ENCODE results near the gene DHDH.
"Not testable (repeated sequence)": the region's sequence is repeated elsewhere in the genome, so short reads cannot be mapped to it uniquely, and the experiment has no call there.

Gene DHDH

DNA sequence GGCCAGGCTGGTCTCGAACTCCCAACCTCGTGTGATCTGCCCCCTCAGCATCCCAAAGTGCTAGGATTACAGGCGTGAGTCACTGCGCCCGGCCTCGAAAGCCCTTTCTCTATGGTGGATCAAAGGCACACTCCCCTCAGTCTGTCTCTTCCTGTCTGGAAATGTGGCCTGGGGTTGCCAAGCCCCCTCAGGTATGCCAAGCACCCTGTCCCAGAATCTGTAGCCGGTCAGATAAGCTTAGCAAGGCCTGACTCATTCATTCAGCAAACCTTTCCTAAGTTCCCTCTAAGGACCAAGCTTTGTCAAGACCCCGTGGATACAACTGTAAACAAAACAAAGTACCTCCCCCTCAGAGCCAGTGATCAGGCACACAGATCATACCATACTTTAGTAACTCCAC lies 19.3 kb upstream of the DHDH start:
- DNase-seq = no peak

DNA sequence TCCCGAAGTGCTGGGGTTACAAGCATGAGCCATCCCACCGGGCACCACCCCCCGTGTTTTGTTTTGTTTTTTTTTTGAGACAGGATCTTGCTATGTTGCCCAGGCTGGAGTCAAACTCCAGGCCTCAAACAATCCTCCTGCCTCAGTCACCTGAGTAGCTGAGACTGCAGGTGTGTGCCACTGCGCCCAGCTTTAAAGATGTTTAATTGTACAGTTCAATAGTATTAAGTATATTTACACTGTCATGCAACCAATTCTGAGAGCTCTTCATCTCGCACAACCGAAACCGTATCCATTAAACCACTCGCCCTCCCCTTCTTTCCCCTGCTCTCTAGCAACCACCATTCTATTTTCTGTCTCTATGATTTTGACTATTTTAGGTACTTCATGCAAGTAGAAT lies 17.7 kb upstream of the DHDH start:
- no peak for DNase-seq

DNA sequence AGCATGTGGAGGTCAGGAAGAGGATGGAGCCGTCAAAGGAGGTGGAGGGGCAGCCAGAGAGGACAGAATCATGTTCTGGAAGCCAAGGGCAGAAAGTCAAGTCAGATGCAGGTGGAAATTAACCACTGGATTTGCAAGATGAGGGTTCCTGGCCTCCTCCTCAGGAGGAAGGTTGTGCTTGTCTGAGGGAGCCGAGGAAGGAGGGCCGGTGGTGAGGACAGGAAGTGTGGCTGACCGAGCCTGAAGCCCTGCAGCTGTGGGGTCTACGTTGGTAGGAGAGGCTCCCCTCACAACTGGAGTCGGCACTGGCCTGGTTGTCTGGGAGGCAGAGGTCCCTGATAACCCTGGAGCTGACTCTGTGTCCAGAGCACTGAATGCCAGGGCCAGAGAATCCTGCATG lies 15.4 kb upstream of the DHDH start:
- no peak for DNase-seq

DNA sequence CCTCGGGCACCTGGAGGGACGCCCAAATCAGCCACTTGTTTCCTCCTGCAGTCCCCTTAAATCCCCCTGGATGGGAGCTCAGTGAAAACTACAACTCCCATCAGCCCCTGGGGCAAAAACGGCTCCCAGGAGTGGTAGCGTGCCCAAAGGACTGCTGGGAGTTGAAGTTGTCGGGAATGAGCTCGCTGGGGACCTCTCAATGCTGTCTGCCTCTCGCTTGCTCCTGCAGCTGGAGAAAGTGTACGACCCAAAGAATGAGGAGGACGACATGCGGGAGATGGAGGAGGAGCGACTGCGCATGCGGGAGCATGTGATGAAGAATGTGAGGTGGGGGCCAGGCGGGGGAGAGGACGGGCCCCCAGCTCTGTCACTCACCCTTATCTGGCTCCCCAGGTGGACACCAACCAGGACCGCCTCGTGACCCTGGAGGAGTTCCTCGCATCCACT lies 14.7 kb upstream of the DHDH start:
- no peak for DNase-seq

DNA sequence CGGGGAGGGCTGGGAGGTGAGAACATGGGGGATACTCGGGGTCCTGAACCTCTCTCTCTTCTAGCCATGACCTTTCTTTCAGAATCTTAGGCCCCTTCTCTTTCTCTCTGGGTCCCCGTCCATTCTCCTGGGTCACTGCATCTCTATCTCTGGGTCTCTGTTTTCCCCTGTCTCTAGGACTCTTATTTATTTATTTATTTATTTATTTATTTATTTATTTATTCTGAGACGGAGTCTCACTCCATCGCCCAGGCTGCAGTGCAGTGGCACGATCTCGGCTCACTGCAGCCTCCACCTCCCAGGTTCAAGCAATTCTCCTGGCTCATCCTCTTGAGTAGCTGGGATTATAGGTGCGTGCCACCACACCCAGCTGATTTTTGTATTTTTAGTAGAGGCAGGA lies 14.2 kb upstream of the DHDH start:
- not testable (repeated sequence) for DNase-seq

DNA sequence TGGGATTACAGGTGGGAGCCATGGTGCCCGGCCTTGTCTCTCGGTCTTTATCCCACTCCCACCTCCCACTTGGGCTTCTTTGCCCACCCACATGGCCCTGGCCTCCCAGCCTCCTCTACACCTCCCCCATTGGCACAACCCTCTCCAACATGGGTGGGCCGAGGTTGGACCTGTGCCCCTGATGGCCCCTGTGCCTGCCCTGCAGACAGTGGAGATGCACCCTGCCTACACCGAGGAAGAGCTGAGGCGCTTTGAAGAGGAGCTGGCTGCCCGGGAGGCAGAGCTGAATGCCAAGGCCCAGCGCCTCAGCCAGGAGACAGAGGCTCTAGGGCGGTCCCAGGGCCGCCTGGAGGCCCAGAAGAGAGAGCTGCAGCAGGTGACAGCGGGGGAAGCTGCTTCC lies 12.6 kb upstream of the DHDH start:
- no peak for DNase-seq

DNA sequence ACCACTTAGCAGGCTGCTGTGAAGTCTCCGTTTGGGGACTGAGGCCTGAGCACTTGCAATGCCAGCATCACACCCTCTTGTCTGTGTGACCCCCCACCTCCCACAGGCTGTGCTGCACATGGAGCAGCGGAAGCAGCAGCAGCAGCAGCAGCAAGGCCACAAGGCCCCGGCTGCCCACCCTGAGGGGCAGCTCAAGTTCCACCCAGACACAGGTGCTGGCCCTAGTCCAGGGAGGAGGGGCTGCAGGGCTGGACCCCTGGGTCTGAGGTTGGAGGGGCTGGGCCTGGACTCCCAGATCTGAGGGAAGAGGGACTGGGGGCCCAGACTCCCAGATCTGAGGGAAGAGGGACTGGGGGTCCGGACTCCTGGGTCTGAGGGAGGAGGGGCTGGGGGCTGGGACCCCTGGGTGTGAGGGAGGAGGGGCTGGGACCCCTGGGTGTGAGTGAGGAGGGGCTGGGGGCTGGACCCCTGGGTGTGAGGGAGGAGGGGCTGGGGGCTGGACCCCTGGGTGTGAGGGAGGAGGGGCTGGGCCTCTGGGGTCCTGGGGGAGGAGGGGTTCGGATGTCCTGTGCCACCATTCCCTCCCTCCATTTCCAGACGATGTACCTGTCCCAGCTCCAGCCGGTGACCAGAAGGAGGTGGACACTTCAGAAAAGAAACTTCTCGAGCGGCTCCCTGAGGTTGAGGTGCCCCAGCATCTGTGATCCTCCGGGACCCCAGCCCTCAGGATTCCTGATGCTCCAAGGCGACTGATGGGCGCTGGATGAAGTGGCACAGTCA lies 11.6 kb upstream of the DHDH start:
- DNase-seq = no peak

DNA sequence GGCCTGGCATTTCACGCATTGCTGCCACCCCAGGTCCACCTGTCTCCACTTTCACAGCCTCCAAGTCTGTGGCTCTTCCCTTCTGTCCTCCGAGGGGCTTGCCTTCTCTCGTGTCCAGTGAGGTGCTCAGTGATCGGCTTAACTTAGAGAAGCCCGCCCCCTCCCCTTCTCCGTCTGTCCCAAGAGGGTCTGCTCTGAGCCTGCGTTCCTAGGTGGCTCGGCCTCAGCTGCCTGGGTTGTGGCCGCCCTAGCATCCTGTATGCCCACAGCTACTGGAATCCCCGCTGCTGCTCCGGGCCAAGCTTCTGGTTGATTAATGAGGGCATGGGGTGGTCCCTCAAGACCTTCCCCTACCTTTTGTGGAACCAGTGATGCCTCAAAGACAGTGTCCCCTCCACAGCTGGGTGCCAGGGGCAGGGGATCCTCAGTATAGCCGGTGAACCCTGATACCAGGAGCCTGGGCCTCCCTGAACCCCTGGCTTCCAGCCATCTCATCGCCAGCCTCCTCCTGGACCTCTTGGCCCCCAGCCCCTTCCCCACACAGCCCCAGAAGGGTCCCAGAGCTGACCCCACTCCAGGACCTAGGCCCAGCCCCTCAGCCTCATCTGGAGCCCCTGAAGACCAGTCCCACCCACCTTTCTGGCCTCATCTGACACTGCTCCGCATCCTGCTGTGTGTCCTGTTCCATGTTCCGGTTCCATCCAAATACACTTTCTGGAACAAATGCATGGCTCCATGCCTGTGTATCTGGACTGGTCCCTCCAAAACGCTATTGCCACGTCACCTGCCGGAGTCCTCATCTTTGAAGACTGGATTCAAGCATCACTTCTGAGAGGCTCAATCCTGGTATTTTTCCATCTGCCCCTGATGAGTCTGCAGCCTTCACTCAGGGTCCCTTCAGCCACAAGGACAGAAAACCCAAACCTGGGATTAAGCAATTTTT lies 10.7 kb upstream of the DHDH start:
- no peak for DNase-seq

DNA sequence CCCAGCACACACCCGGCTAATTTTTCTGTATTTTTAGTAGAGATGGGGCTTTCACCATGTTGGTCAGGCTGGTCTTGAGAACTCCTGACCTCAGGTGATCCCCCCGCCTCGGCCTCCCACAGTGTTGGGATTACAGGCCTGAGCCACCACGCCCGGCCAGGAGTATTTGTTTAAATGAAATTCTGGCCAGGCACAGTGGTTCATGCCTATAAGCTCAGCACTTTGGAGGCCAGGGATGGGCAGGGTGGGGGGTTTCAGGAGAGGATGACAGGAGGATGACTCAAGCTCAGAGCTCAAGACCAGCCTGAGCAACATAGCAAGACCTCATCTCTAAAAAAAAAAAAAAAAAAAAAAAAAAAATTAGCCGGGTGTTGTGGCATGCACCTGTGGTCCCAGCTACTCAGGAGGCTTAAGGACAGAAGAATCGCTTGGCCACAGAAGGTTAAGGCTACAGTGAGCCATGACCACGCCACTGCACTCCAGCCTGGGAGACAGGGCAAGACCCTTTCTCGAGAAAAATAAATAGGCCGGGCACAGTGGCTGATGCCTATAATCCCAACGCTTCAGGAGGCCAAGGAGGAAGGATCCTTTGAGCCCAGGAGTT lies 8.2 kb upstream of the DHDH start:
- no peak for DNase-seq

DNA sequence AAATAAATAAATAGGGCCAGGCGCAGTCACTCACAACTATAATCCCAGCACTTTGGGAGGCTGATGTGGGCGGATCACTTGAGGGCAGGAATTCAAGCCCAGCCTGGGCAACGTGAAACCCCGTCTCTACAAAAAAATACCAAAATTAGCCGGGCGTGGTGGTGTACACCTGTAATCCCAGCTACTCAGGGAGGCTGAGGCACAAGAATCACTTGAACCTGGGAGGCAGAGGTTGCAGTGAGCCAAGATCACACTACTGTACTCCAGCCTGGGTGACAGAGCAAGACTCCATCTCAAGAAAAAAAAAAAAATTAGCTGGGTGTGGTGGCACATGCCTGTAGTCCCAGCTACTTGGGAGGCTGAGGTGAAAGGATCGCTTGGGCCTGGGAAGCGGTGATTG lies 7.6 kb upstream of the DHDH start:
- not testable (repeated sequence) for DNase-seq

DNA sequence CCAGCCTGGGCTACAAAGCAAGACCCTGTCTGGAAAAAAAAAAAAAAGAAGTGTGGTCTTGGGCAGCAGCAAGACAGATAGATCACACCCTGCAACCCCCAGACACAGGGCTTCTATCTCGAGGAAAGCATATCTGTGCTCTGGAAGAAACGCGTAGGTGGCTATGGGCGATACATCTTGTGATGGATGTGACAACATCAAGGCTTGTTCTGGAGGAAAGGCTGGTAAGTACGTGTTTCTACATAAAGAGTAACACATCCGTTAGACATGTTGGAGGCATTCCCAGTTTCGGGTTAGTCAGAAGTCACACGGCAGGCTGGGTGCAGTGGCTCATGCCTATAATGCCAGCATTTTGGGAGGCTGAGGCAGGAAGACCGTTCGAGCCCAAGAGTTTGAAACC lies 6.6 kb upstream of the DHDH start:
- no peak for DNase-seq

DNA sequence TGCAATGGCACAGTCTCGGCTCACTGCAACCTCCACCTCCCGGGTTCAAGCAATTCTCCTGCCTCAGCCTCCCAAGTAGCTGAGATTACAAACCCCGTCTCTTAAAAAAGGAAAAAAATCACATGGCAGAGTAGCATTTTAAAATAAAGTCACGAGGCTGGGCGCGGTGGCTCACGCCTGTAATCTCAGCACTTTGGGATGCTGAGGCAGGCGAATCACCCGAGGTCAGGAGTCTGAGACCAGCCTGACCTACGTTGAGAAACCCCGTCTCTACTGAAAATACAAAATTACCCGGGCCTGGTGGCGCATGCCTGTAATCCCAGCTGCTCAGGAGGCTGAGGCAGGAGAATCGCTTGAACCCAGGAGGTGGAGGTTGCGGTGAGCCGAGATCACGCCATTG lies 5.8 kb upstream of the DHDH start:
- not testable (repeated sequence) for DNase-seq

DNA sequence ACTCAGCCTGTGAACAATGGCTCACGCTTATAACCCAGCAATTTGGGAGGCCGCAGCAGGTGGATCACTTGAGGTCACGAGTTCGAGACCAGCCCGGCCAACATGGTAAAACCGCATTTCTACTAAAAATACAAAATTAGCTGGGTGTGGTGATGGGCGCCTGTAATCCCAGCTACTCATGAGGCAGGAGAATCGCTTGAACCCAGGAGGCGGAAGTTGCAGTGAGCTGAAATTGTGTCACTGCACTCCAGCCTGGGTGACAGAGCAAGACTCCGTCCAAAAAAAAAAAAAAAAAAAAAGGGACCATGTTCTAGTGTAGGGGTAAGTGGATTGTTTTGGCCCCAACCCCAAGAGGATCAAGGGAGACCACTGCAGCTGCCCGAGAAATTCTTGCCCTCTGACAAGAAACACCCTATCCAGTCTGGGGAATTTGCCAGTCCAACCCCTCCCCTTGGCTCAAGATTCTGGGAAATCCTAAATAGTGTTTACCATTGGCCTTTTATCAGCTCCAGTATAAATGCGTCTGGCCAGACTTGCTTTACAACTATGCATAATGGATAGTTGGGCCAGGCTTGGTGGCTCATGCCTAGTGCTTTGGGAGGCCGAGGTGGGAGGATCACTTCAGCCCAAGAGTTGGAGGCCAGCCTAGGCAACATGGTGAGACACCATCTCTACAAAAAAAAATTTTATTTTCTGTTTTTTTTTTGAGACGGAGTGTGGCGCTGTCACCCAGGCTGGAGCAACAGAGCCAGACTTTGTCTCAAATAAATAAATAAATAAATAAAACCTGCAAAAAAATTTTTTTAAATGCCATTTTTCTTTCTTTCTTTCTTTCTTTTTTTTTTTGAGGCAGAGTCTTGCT lies 5.1 kb upstream of the DHDH start:
- DNase-seq = no peak

DNA sequence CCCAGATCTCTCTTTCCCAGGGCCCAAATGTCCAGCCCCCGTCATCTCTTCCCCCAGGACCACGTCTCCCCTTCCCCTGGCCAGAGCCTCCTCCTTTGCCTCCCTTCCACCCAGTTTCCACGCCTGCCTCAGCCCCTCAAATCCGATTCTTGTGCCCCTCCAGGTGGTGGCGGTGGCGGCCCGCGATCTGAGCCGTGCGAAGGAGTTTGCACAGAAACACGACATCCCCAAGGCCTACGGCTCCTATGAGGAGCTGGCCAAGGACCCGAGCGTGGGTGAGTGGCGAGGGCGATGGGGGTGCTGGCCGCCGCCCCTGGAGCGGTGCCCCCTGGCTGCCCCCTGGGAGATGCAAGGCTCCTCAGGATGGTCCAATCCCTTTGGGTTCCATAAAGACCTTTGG lies 1.3 kb downstream of the DHDH start:
- DNase-seq = no peak

DNA sequence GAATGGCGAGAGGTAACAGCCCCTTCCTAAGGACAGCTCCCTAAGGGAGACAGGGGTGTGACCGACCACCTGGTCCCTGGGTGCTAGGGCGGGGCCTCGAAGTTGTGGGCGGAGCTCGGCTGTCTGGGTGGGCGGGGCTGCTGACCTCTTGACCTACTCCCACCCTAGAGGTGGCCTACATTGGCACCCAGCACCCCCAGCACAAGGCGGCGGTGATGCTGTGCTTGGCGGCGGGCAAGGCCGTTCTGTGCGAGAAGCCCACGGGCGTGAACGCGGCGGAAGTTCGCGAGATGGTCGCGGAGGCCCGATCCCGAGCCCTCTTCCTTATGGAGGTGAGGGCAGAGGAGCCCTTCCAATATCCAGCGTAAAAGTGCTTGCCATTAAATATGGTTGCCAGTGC lies 2.4 kb downstream of the DHDH start:
- no peak for DNase-seq

DNA sequence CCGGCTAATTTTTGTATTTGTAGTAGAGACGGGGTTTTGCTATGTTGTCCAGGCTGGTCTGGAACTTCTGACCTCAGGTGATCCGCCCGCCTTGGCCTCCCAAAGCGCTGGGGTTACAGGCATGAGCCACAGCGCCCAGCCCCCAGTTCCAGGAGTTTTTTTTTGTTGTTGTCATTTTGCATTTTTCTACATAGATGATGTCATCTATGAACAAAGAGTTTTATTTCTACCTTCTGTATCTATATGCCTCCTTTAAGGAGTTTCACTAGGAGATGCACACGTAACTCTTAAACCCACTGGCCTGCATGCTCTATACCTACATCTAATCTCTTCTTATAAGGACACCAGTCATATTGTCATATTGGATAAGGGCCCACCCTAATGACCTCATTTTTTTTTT lies 4.8 kb downstream of the DHDH start:
- DNase-seq = no peak

DNA sequence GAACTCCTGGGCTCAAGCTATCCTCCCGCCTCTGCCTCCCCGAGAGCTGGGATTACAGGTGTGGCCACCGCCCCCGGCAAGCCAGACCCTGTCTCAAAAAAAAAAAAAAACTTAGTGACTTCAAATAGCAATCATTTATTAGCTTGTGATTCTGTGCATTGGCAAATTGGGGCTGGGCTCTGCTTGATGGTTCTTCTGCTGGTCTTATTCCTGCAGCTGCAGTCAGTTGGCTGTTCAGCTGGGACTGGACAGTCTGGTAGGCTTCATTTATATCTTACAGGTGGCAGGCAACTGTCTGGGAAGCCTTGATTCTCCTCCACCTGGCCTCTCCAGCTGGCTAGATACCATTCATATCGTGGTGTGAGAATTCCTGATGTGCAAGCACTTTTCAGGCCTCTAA lies 7.4 kb downstream of the DHDH start:
- no peak for DNase-seq

DNA sequence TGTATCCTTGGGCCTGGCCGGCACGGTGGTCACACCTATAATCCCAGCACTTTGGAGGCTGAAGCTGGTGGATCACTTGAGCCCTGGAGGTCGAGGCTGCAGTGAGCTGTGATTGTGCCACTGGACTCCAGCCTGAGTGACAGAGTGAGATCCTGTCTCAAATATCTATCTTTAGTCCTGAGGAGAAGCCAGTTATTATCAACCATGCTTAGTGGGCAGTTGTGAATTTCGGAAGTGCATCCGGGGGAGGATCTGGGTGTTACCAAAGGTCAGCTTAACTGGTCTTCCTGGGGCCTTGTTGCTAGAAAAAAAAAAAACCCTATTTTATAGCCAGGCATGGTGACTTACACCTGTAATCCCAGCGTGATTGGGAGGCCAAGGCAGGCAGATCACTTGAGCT lies 9.6 kb downstream of the DHDH start:
- no peak for DNase-seq

DNA sequence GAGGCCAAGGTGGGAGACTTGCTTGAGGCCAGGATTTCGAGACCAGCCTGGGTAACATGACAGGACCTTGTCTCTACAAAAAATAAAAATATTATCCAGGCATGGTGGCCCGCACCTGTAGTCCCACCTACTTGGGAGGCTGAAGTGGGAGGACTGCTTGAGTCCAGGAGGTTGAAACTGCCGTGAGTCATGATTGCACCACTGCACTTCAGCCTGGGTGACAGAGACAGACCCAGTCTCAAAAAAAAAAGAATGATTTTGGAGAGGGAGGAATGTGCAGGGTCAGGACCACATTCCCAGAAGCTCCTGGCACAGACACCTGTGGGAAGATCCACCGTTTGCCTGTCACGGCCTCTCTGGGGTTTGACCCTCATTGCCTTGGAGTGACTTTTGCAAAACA lies 11.9 kb downstream of the DHDH start:
- DNase-seq = no peak

DNA sequence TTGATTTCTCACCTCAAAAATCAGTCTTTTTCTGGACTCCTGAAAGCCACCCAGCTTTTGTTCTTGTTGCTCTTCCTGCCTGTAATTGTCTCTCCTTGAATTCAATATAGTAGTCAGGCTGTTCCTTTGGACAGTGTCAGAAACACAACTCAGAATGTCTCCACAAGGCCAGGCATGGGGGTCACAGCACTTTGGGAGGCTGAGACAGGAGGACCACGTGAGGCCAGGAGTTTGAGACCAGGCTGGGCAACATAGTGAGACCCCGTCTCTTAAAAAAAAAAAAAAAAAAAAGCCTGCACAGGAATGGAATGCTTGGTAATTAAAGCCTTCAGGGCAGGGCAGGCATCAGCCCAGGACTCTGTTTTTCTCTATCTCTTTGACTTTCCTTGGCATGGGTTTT lies 12.3 kb downstream of the DHDH start:
- DNase-seq = no peak

DNA sequence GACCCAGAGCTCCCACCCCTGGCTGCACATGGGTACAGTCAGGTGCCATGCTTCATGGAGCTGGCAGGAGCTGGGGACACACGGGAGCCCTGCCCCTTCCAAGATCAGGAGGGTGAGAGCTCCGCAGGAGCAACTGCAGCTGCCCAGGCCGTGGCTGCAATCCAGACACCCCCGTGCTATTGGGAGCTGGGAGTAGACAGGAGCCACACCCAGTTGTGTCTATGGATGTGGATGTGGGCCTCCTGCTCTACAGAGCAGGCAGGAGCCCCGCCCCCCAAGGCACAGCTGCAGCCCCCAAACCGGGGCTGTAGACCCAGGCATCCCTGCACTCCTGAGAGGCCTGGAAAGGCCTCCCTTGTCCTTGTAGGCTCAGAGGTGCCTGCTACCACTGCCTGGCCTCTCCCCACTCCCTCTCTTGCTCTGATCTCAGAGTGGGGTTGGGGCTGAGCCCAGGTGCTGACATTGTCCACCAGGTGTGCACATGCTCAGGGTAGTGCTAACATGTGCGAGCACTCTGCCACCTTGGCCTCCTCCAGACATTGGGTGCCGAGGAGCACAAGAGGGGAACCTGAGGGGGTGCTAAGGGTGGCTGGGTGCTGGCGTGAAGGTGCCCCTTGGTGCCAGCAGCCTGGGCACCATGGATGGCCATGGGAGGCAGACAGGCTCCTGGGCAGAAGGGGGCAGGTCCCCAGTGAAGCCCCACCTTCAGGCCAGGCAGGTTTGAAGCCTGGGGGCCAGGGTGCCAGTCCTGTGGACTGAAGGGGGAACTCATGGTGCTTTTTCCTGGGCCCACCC lies 13.2 kb downstream of the DHDH start:
- DNase-seq = no peak

DNA sequence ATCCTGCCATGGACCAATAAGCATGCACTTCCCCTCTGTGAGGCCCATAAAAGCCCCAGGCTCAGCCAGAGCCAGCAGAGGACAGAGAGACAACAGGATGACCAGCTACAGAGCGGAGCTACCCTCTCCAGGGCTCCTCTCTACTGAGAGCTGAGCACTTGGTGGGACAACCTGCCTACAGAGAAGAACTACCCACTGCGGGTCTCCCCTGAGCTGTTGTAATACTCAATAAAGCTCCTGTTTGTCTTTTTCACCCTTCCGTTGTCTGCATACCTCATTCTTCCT lies 13.7 kb downstream of the DHDH start:
- no peak for DNase-seq

Measured in right kidney (tissue), 1 donor.